NCI-H460 (cell line): Measurements from ENCODE around the gene RCOR1. TPM values are rescaled to one million over a fixed set of nuclear protein-coding genes. Genes with fewer than 3 reads are reported as not detected.

Experiments used
- DNase-seq: peaks from one replicate; pipeline ENCODE4 v3.0.0-alpha.2; 2016; ENCODE audit warnings: low read depth; ENCODE audit errors: extremely low read depth
- total RNA-seq: library from RNA; depleted of rRNA; stranded (reverse); fragments of >200 nt; shearing (Covaris generic); gene quantifications from 2 replicates; pipeline ENCODE4 v1.2.3, GENCODE V29; 2014

Gene RCOR1
- total RNA-seq, 1 experiment from 2014 or later: 24.9 TPM

DNA sequence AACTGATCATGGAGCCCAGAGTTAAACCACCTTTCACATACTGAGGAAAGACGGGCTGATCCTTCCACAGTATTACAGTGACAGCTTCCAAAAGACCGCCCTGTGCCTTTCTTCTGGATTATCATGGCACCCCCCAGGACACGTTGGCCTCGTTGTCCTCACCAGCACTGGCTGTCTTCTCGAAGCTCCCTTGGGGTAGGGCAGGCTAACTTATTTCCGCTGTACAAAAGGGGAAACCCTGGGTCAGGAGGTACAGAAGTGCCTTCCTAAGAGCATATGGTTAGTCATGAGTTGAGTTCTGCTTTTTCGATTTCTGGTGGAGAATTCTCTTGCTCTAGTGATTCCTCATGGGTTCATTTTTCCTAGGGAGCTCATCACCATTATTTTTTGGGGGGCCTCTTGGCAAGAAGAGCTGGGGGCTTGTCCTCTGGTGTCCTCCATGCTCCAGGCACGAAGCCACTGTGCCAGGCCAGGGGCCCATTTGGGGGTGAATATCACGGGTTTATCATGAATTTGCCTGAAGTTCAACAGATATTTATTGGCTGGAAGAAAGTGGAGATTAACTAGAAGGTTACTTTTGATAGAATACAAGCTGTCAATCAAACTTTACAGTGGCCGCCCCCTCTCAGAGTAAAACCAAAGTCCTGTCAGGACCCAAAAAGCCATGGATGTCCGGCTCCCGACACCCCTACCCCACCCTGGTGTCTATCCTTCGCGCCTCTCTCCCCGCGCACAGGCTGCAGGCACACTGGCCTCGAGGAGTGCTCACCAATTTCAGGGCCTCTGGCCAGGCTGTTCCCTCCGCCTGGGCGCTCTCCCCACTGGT lies 176.0 kb downstream of the RCOR1 start:
- no peak for DNase-seq

DNA sequence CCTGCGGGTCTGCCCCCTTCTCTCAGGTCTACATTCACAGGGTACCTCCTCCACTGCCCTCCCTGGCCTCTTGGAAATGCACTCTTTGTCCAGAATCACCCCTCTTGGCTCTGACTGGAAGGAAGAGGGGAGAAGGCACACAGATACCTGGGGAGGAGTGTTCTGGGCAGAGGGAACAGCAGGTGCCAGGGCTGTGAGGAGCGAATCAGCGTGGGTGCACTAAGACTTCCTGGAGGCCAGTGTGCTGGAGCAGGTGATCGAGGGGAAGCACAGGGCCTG lies 176.5 kb downstream of the RCOR1 start:
- DNase-seq: no peak

DNA sequence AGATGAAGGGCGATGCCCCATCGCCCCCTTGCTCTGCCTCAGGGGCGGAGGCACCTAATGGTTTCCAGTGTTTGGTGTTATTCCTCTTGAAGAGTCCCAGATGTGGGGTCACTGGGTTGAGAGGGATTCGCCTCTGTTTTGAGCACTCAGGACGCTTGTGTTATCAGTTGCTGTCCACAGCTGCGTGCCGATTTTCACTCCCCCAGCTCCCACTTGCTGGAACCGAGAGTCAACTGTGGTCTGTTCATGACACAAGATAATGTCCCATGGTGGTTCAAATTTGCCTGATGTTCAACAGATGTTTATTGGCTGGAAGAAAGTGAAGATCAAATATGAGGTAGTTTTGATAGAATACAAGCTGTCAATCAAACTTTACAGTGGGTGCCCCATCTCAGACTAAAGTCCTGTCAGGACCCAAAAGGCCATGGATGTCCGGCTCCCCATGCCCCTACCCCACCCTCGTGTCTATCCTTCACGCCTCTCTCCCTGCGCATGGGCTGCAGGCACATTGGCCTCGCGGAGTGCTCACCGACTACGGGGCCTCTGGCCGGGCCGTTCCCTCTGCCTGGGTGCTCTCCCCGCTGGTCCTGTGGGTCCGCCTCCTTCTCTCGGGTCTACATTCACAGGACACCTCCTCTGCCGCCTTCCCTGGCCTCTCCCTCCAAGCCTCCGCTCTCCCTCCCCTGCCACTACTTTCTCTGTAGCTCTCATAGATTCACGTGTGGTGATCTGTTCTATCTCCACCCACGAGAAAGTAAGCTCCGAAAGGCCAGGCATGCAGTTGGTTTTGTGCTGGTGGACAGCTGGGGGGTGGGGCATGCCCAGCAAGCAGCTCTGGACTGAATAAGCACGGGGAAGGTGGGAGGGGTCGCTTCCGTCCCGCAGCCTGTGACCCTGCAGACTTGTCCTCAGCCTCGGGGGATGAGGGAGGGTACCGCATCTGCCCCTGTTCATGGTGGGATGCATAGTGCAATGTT lies 178.0 kb downstream of the RCOR1 start:
- DNase-seq: no peak

DNA sequence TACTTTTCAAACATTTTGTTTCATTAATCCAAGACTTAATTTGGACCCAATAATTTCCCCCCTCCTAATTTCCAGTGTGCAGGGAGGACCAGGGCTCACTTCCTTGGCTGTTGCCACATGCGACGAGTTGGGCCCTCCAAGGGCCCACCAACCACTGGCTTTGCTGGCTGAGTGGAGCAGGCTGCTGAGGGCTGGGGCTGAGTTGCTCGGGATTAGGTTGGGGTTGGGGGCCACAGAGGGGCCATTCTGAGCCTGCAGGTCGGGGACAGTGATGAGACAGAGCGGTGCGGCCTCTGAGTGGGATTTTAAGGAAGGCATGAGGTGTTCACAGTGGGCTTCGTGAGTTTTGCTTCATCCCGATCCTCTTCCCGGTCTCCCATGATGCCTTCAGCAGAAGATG lies 178.7 kb downstream of the RCOR1 start:
- DNase-seq: no peak

- no peak for DNase-seq
Observed at GRCh38 chr14:102772781-102773570, 180.5 kb downstream of the RCOR1 start.

DNA sequence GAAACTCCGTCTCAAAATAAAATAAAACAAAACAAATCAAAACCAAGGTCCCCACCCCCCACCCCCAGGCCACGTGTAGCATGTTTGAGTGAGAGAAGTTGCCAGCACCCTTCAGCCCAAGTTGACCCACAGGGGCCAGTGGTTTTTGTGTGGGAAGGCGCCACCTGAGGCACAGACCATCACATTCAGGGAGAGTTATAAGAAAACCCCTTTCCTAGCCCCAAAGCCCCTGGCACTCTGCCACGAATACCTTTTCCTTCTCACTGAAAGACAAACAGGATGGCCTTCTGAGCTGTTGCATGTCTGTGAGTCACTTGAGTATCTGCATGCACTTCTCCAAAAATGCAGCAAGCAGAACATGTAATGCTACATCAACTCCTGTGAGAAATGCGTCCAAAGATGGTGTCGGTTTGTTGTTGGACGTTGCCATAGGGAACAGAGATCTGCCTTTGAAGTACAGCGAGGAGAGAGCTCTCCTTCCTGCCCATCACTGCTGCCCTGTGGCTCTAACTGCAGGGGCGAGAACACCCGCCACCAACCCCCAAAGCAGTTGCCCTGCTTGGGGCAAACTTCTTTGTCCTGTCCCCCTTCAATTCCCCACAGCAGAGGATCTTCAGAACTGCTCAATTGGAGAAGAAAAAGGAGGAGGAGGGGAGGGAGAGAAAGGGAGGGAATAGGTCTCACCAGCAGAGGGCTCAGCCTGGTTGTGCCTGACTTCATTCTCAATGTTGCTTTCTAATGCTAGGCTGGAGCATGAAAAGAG lies 182.1 kb downstream of the RCOR1 start:
- DNase-seq: peak; percentile 43

DNA sequence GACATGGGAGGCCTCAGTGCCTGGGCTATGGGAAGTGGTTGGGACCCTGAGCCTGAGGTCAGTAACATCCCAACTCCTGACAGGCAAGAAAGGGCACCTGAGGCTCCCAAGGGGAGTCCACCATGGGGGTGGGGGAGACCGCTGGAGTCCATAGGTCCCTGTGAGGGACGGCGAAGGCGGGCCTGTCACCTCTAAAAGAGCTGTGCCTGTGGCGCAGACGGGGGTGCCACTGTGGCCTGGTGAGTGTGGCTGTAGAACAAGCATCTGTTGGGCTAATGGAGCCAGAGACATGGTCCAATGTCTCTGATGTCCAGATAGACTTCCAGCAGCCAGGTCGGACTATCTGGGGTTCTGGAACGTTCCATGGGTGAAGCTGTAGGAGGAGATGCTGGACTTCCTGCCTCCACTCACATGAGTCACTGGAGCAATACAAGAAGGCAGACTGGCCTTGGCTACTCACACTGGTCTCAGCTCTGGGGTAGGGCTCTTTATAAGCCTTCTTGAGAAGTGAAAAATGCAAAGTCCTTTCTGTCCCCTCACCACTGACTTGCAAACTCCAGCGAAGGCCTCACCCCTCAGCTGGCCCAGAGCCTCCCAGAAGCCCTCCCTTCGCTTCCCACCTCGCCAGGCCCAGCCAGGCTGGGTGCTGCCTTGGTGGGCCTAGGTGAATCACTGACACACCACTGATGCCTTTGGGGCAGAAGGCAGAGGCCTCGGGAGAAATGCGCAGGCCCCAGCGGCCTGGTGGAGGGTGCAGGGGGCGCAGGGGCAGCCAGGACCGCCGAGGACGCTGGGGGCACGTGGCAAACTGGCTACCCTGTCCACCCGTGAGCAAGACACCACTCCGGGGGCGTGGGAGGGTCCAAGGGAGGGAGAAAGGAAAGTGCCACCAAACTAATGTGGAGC lies 183.7 kb downstream of the RCOR1 start:
- no peak for DNase-seq

GRCh38 chr14:102776761-102777710 lies 184.6 kb downstream of the RCOR1 start, which contains the start of gene TRAF3:
Gene TRAF3 (plus strand): TSS chr14:102777449. CDS start chr14:102870202, 92,753 bp downstream.
- DNase-seq: no peak

DNA sequence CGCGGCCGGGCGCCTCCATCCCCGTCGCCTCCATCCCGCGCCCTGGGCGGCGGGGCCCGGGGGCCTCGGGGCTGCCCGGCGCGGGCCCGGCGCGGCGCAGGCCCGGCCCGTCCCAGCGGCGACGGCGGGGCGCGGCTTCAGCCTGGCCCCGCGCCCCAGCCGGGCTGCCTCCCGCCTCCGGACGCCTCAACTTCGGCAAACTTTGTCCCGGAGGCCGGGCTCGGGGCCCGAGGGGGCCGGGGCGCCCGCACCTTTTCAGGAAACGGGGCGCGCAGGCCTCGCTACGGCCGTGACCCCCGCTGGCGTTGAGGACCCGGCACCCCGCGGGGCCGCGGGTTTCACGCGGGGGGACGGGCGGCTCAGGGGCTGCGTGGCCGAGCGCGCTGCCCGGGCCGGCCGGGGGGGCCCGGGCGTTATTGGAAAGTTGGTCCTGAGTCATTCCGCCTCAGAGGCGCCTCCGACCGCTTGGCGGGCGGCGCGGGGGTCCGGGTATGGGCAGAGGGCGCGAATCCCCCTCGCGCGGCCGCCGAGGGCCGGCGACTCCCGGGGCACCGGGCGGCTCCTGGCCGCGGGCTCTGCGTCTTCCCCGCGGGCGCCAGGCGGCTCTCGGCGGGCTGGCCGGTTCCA lies 185.4 kb downstream of the RCOR1 start:
- no peak for DNase-seq

DNA sequence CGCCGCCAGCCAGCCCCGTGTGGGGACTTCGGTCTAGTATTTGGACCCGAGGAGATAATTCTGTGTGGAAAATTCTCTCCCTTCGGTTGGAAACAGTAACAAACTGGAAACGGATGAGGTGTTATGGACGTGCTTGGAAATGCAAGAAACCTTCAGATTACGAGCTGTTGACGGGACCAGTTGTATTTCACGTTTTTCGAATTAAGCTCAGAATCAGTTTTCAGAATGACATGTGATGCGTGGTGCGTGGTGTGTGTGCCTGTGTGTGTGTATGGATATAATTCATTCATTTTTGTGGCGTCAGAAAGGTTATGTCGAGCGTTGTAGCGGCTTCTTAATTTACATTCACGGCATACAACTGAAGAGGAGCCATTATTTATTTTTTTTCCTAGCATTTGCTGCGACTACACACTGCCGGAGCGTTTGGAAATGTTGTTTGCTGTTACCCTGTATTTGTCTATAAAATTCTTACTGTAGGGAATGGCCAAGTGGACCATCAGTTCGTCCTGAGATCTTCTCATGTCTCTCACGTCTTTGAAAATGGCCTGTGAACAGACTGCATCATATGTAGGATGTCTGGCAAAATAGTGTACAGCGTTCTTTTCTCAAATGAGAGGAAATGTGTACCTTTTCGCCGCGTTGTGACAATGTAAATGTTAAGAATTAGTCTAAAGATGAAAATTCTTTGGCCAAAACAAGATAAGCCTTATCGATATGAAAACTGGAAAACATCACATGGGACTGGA lies 186.1 kb downstream of the RCOR1 start:
- no peak for DNase-seq

DNA sequence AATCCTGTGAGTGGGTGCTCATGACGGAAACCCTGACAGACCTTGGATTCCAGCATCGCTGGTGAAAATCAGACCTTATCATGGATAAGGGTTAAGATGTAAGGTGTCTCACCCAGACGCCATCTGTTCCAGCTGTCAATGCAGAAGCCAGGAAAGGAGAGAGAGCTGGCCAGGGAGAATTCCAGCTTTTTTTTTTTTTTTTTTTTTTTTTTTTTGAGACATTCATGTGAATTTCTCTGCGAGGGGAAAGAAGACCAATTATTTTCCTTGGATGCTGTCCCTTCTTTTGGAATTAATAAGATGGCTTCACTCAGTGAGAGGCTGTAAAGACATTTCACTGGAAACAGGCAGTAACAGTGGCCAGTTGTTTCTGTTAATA lies 186.6 kb downstream of the RCOR1 start:
- no peak for DNase-seq

- no peak for DNase-seq
Observed at GRCh38 chr14:102779574-102780315, 187.3 kb downstream of the RCOR1 start.
